HCT116 (cell line): ENCODE measurements around the gene IGSF21. TPM values are rescaled to one million over a fixed set of nuclear protein-coding genes. Genes with fewer than 3 reads are reported as not detected.

Source experiments
- ATAC-seq: fragments of 200-7000 bp; cut with Tn5 transposase; 2 replicates; pipeline ENCODE4 v1.9.1; 2020; ENCODE audit warnings: mild to moderate bottlenecking, moderate library complexity
- BruUV-seq: library from RNA; stranded (reverse); fragments of 400-500 nt; replicated peaks from 2 replicates; lab custom pipeline; 2021; lab: Mats Ljungman, UMichigan
- CTCF ChIA-PET: fragments of 300-600 bp; sonication (Branson Sonifier 250); formaldehyde crosslinking; loops from one replicate; lab custom pipeline; 2021; ENCODE audit warnings: antibody characterized with exemption; lab: Charles Lee
- POLR2A ChIA-PET: fragments of 300-600, 350-600 bp; sonication (Branson Sonifier 250); formaldehyde crosslinking; loops from one replicate; lab custom pipeline; 2021; ENCODE audit warnings: antibody characterized with exemption; lab: Charles Lee
- RAD21 ChIA-PET, 2 experiments: fragments of 300-600 bp; sonication (Branson Sonifier 250); formaldehyde crosslinking; loops; one replicate each; lab custom pipeline; 2023; ENCODE audit warnings: low total read pairs in 2 of 2; ENCODE audit not compliant: uncharacterized antibody in 2 of 2, unreplicated experiment in 2 of 2, low non-redundant PET in 1 of 2; lab: Charles Lee
- DNase-seq: peaks from one replicate; pipeline ENCODE4 v3.0.0-alpha.2; 2010; ENCODE audit warnings: low read depth, low spot score
- H2AFZ ChIP-seq: fragments of 200-600 bp; shearing (Covaris generic), sonication (generic); 2 replicates; pipeline ENCODE4 v1.6.1; 2017; ENCODE audit warnings: low read depth, mixed run types, mixed read lengths, antibody characterized with exemption, low read length; ENCODE audit not compliant: poor library complexity, severe bottlenecking
- H3K27ac ChIP-seq: 2 replicates; pipeline ENCODE4 v1.5.1; 2012; ENCODE audit warnings: low read depth, low read length
- H3K27me3 ChIP-seq: fragments of 200-600 bp; sonication (generic); 2 replicates; pipeline ENCODE4 v1.6.1; 2016; ENCODE audit warnings: mixed run types, low read length, mixed read lengths; ENCODE audit not compliant: insufficient read depth
- H3K36me3 ChIP-seq, 2 experiments: fragments of 200-500 bp in 1 of 2; fragments of 200-600 bp in 1 of 2; sonication (Bioruptor generic) in 1 of 2; sonication (generic) in 1 of 2; 2 replicates each; pipeline versions ENCODE4 v1.5.1 to v1.6.1; 2014 to 2016; ENCODE audit warnings: low read length in 2 of 2, inconsistent platforms in 1 of 2, mixed read lengths in 1 of 2, mixed run types in 1 of 2; ENCODE audit not compliant: insufficient read depth in 2 of 2, control insufficient read depth in 1 of 2
- H3K4me1 ChIP-seq, 2 experiments: fragments of 200-600 bp in 1 of 2; sonication (generic) in 1 of 2; 2 replicates each; pipeline versions ENCODE4 v1.5.1 to v1.6.1; 2012 to 2017; ENCODE audit warnings: low read length in 2 of 2, inconsistent platforms in 1 of 2, mild to moderate bottlenecking in 1 of 2, mixed read lengths in 1 of 2, mixed run types in 1 of 2, moderate library complexity in 1 of 2; ENCODE audit not compliant: insufficient read depth in 2 of 2, control insufficient read depth in 1 of 2
- H3K4me2 ChIP-seq: fragments of 200-600 bp; sonication (generic); 2 replicates; pipeline ENCODE4 v1.6.1; 2017; ENCODE audit warnings: mixed run types, low read length, mixed read lengths
- H3K4me3 ChIP-seq, 2 experiments: fragments of 200-600 bp in 1 of 2; sonication (generic) in 1 of 2; replicated peaks in 1 of 2; 2 replicates each; pipeline ENCODE4 v1.5.1; 2011 to 2016; ENCODE audit warnings: low read length in 2 of 2, control low read depth in 1 of 2, low read depth in 1 of 2, mild to moderate bottlenecking in 1 of 2, mixed read lengths in 1 of 2, mixed run types in 1 of 2
- H3K79me2 ChIP-seq: fragments of 200-600 bp; sonication (generic); 2 replicates; pipeline ENCODE4 v1.6.1; 2017; ENCODE audit warnings: mild to moderate bottlenecking, mixed run types, low read length, moderate library complexity, mixed read lengths; ENCODE audit not compliant: insufficient read depth
- H3K9ac ChIP-seq: fragments of 200-600 bp; sonication (generic); 2 replicates; pipeline ENCODE4 v1.6.1; 2016; ENCODE audit warnings: low read length, mixed read lengths
- H3K9me2 ChIP-seq: fragments of 200-600 bp; sonication (generic), shearing (Covaris generic); 2 replicates; pipeline ENCODE4 v1.6.1; 2017; ENCODE audit warnings: mixed run types, mild to moderate bottlenecking, moderate library complexity; ENCODE audit not compliant: insufficient read depth
- H3K9me3 ChIP-seq, 2 experiments: fragments of 200-500 bp in 1 of 2; fragments of 200-600 bp in 1 of 2; sonication (Bioruptor generic) in 1 of 2; sonication (generic) in 1 of 2; 2 replicates each; pipeline ENCODE4 v1.6.1; 2014 to 2017; ENCODE audit warnings: low read length in 2 of 2, mixed read lengths in 2 of 2, inconsistent platforms in 1 of 2, low read depth in 1 of 2, mild to moderate bottlenecking in 1 of 2, mixed run types in 1 of 2, moderate library complexity in 1 of 2; ENCODE audit not compliant: control insufficient read depth in 1 of 2, insufficient read depth in 1 of 2
- H4K20me1 ChIP-seq: fragments of 200-600 bp; sonication (generic), shearing (Covaris generic); 2 replicates; pipeline ENCODE4 v1.6.1; 2017; ENCODE audit warnings: mixed run types, mild to moderate bottlenecking, moderate library complexity; ENCODE audit not compliant: insufficient read depth
- REST ChIP-seq: IDR thresholded peaks from 2 replicates; pipeline ENCODE4 v1.6.1; 2012; ENCODE audit warnings: low read depth
- YY1 ChIP-seq: IDR thresholded peaks from 2 replicates; pipeline ENCODE4 v1.6.1; 2011; ENCODE audit warnings: low read length, low read depth, moderate library complexity, mild to moderate bottlenecking; ENCODE audit not compliant: insufficient replicate concordance; ENCODE audit errors: extremely low read depth
- intact Hi-C: fragments of 100-400 bp; cut with micrococcal nuclease; formaldehyde crosslinking; loops from 2 replicates; pipeline ENCODE4 v1.10.0; 2022
- total RNA-seq: library from RNA; stranded (reverse); gene quantifications from one replicate; pipeline ENCODE4 v1.2.1, GENCODE V29; 2021; ENCODE audit not compliant: unreplicated experiment

IGSF21 gene
- total RNA-seq, 1 experiment from 2014 or later: not detected

- H3K27me3 ChIP-seq: peaks cover 39% of the 10 kb centered on the region
- intact Hi-C loops: no loop called here
- H3K4me2 ChIP-seq: no peak overlapping the region
- no peaks in the 10 kb centered on the region for H3K9me2 ChIP-seq
- no peaks in the 10 kb centered on the region for H4K20me1 ChIP-seq
- ATAC-seq (0 out of 2 replicates have a peak, but pooled peaks have one; percentile 50), DNase-seq (no peak)
- no peak overlapping the region for H3K4me3 ChIP-seq
- ChIA-PET CTCF (no interaction called here), RAD21 (no interaction called here), POLR2A (no interaction called here)
- no peaks in the 10 kb centered on the region for H3K4me1 ChIP-seq
- no peak overlapping the region for H3K9ac ChIP-seq
- TF ChIP-seq YY1: no peak
- peak; percentile 91 for TF ChIP-seq REST
- no peak overlapping the region for H3K27ac ChIP-seq
- H2AFZ ChIP-seq: no peak overlapping the region
- H3K79me2 ChIP-seq: no peaks in the 10 kb centered on the region
- no TSS peak for BruUV-seq
- H3K9me3 ChIP-seq: peaks cover 0 to 1% of the 10 kb centered on the region in 2 experiments; a peak in 1 of 4 replicates
- H3K36me3 ChIP-seq: no peaks in the 10 kb centered on the region
These were observed 149.0 kb downstream of the IGSF21 start for GRCh38 chr1:18256282-18257235.
